RWPE2 (cell line): ENCODE measurements around the gene FLYWCH2.
"Not testable (repeated sequence)": the region's sequence is repeated elsewhere in the genome, so short reads cannot be mapped to it uniquely, and the experiment has no call there.

Experiments used
- ATAC-seq: fragments of 200-7000 bp; cut with Tn5 transposase; 3 replicates; pipeline ENCODE4 v1.9.1; 2021; ENCODE audit warnings: low read depth
- DNase-seq: peaks from one replicate; pipeline ENCODE4 v3.0.0-alpha.2; 2020; ENCODE audit warnings: low spot score
- H3K27ac ChIP-seq: fragments of 450-650 bp; 2 replicates; pipeline ENCODE4 v1.5.1; 2017; ENCODE audit warnings: mild to moderate bottlenecking; ENCODE audit not compliant: poor library complexity, severe bottlenecking
- H3K27me3 ChIP-seq: fragments of 250-450 bp; sonication (Bioruptor Pico); 2 replicates; pipeline ENCODE4 v1.5.1; 2021; ENCODE audit warnings: mild to moderate bottlenecking, moderate library complexity; ENCODE audit not compliant: insufficient read depth, poor library complexity, severe bottlenecking
- H3K36me3 ChIP-seq: fragments of 250-450 bp; sonication (Bioruptor Pico); 2 replicates; pipeline ENCODE4 v1.5.1; 2020; ENCODE audit warnings: low read depth, mild to moderate bottlenecking, moderate library complexity
- H3K4me1 ChIP-seq: fragments of 250-450 bp; sonication (Bioruptor Pico); 2 replicates; pipeline ENCODE4 v1.5.1; 2021; ENCODE audit warnings: mild to moderate bottlenecking, moderate library complexity; ENCODE audit not compliant: insufficient read depth, poor library complexity, severe bottlenecking
- H3K4me3 ChIP-seq: fragments of 250-450 bp; sonication (Bioruptor Pico); 2 replicates; pipeline ENCODE4 v1.5.1; 2021; ENCODE audit warnings: mild to moderate bottlenecking, moderate library complexity; ENCODE audit not compliant: severe bottlenecking
- H3K9me3 ChIP-seq: fragments of 250-450 bp; sonication (Bioruptor Pico); 2 replicates; pipeline ENCODE4 v1.5.1; 2021; ENCODE audit warnings: mild to moderate bottlenecking, moderate library complexity; ENCODE audit not compliant: severe bottlenecking
- CTCF ChIP-seq: fragments of 450-650 bp; IDR thresholded peaks from one replicate; pipeline ENCODE4 v1.5.1; 2017; ENCODE audit warnings: mild to moderate bottlenecking, moderate library complexity; ENCODE audit not compliant: poor library complexity, severe bottlenecking

FLYWCH2 gene

GRCh38 chr16:2942045-2942444, 59.0 kb downstream of the FLYWCH2 start:
- H3K36me3 ChIP-seq, result peaks cover 38% of the 10 kb centered on the region
- no peaks in the 10 kb centered on the region for H3K4me1 ChIP-seq
- H3K27ac ChIP-seq, result no peak overlapping the region
- H3K27me3 ChIP-seq, result no peaks in the 10 kb centered on the region
- H3K4me3 ChIP-seq, result no peak overlapping the region
- no peak for TF ChIP-seq CTCF
- ATAC-seq, result no peak
- no peaks in the 10 kb centered on the region for H3K9me3 ChIP-seq
- no peak for DNase-seq

GRCh38 chr16:2943716-2944115, 60.7 kb downstream of the FLYWCH2 start:
- H3K4me1 ChIP-seq, H3K9me3 ChIP-seq, H3K27me3 ChIP-seq, H3K27ac ChIP-seq, H3K4me3 ChIP-seq, ATAC-seq, DNase-seq: not testable (repeated sequence)
- H3K36me3 ChIP-seq, result peaks cover 29% of the 10 kb centered on the region

GRCh38 chr16:2946649-2947048, 63.6 kb downstream of the FLYWCH2 start:
- ATAC-seq (no peak), DNase-seq (no peak)
- no peak overlapping the region for H3K4me3 ChIP-seq
- H3K4me1 ChIP-seq, result no peaks in the 10 kb centered on the region
- TF ChIP-seq CTCF, result no peak
- no peaks in the 10 kb centered on the region for H3K9me3 ChIP-seq
- no peaks in the 10 kb centered on the region for H3K27me3 ChIP-seq
- H3K36me3 ChIP-seq, result peaks cover 5% of the 10 kb centered on the region
- no peak overlapping the region for H3K27ac ChIP-seq
